Measurements from ENCODE around the gene ACTN1.

Gene ACTN1

DNA sequence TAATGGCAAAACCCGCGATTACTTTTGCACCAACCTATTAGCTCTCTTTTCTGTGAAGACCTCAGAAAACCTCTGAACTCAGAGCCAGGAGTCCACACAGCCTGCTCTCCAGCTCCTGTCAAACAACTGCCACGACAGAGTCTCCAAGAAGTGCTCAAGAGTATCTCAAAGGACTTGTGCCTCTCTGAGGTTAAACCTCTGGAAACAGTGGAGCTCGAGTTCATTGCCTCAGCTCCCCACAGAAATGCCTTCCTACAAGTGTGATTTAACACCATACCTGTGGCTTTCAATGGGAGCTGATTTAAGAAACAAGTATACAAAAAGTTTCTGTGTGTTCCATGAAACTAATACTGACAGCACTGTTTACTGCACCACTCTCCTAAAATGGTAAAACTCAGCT is 20.1 kb downstream of the ACTN1 start (continued):
- TF ChIP-seq ZNF221 (tag by site-specific recombination; IDR thresholded peaks at IDR 0.05; ENCODE audit: borderline replicate concordance) (no peak), YY2 (tag by site-specific recombination; IDR thresholded peaks at IDR 0.05) (no peak)

DNA sequence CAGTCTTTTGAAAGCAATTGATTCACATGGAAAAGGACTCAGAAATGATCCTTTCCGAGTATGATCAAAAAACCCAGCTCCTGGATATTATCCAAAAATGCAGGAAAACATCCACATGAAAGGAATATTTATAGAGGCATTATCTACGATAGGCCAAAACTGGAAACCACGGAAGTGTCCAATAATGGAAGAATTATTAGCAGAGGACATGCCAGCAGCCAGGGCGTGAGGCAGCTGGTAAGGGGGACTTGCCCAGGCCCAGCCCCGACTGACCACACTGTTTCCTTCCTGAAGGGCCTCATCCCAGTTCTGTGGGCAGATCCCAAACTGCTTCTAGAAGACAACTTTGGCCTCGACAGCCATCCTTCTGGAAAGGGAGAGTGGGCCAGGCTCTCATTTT is 20.5 kb downstream of the ACTN1 start:
- no peak overlapping the region for H3K4me3 ChIP-seq (ENCODE audit: low read depth, low read length)
- peaks cover 5% of the 10 kb centered on the region for H3K4me1 ChIP-seq (ENCODE audit: control insufficient read depth, insufficient read depth, low read length)
- TF ChIP-seq ZNF23 (tag by site-specific recombination; IDR thresholded peaks at IDR 0.05; ENCODE audit: borderline replicate concordance), result no peak
- no peak overlapping the region for H3K27ac ChIP-seq (ENCODE audit: extremely low read depth, low read depth, low read length)
- POLR2A ChIA-PET, result no interaction called here
- CTCF ChIA-PET, result interaction anchor here (0.6 to 1.8 kb wide), 6 partner anchors 9 to 131 kb away, joined by 3 to 10 read pairs (median 3); no protein-coding TSS in a partner anchor
- H3K9me3 ChIP-seq (ENCODE audit: control insufficient read depth, insufficient read depth, low read depth, low read length), result no peaks in the 10 kb centered on the region
- H3K36me3 ChIP-seq (ENCODE audit: control insufficient read depth in 2 of 2, insufficient read depth in 1 of 2, low read length in 2 of 2), result peaks cover 0 to 5% of the 10 kb centered on the region in 2 experiments; a peak in 1 of 3 replicates

DNA sequence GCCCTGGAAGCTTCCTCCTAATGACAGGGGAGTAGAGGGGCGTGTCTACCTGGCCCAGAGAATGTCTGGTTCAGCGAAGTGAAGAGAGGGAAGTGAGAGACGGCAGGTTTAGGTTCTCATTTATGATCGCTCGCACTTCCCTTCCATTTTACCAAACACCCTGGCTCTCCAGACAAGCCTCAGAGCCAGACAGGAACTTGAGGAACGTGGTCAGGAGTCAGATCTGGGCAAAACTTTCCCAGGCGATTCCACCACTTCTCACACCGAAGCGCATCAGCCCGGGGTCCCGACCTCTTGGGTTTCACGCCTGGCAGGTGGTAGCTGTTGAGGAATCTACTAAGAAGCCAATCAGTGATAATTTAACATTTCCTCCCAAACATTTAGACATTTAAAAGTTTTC is 21.3 kb downstream of the ACTN1 start:
- POLR2A ChIA-PET, result interaction anchor here (0.9 kb wide), 1 partner anchor 9 kb away, joined by 3 read pairs; no protein-coding TSS in a partner anchor
- Histone ChIP-seq H3K36me3 (ENCODE audit: control insufficient read depth in 2 of 2, insufficient read depth in 1 of 2, low read length in 2 of 2) (peaks cover 0 to 5% of the 10 kb centered on the region in 2 experiments; a peak in 1 of 3 replicates), H3K9me3 (ENCODE audit: control insufficient read depth, insufficient read depth, low read depth, low read length) (no peaks in the 10 kb centered on the region), H3K4me3 (ENCODE audit: low read depth, low read length) (no peak overlapping the region), H3K4me1 (ENCODE audit: control insufficient read depth, insufficient read depth, low read length) (peaks cover 5% of the 10 kb centered on the region), H3K27ac (ENCODE audit: extremely low read depth, low read depth, low read length) (no peak overlapping the region)
- TF ChIP-seq, protein P1, sequence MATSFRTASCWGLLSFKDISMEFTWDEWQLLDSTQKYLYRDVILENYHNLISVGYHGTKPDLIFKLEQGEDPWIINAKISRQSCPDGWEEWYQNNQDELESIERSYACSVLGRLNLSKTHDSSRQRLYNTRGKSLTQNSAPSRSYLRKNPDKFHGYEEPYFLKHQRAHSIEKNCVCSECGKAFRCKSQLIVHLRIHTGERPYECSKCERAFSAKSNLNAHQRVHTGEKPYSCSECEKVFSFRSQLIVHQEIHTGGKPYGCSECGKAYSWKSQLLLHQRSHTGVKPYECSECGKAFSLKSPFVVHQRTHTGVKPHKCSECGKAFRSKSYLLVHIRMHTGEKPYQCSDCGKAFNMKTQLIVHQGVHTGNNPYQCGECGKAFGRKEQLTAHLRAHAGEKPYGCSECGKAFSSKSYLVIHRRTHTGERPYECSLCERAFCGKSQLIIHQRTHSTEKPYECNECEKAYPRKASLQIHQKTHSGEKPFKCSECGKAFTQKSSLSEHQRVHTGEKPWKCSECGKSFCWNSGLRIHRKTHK (tag by site-specific recombination; IDR thresholded peaks at IDR 0.05), result no peak
- TF ChIP-seq ZNF510 (tag by site-specific recombination; IDR thresholded peaks at IDR 0.05; ENCODE audit: insufficient replicate concordance), result peak; percentile 76
- no peak for TF ChIP-seq OSR2 (tag by site-specific recombination; IDR thresholded peaks at IDR 0.05)
- no peak for TF ChIP-seq ZNF48 (tag by site-specific recombination; IDR thresholded peaks at IDR 0.05)
- CTCF ChIA-PET, result interaction anchor here (1.1 to 1.8 kb wide), 2 partner anchors 10 to 132 kb away, joined by 3 to 5 read pairs; no protein-coding TSS in a partner anchor

DNA sequence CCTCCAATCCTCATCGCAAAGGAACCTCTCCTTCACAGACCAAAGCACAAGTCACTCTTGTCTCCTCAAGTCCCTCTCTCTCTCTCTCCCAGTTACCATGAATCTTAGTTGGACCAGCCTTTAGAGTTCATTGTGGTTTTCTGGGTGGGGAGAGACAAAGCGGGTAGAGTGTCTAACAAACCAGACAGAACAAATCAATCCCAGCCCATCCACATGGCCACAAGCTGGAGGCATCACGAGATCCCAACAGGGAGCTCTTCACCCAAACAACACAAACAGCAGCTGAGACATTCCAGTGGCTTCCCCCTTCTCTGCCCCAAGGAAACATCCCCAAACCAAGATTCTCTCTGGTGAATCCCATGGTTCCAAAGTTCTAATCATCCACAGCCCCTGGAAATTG is 22.4 kb downstream of the ACTN1 start:
- H3K4me3 ChIP-seq (ENCODE audit: low read depth, low read length), result no peak overlapping the region
- ChIA-PET POLR2A (interaction anchor here (0.9 kb wide), 1 partner anchor 10 kb away, joined by 3 read pairs; no protein-coding TSS in a partner anchor), CTCF (interaction anchor here (0.7 to 3.3 kb wide), 6 partner anchors 15 to 1284 kb away, joined by 3 to 14 read pairs (median 4); no protein-coding TSS in a partner anchor)
- H3K9me3 ChIP-seq (ENCODE audit: control insufficient read depth, insufficient read depth, low read depth, low read length), result no peaks in the 10 kb centered on the region
- H3K27ac ChIP-seq (ENCODE audit: extremely low read depth, low read depth, low read length), result no peak overlapping the region
- H3K4me1 ChIP-seq (ENCODE audit: control insufficient read depth, insufficient read depth, low read length), result peaks cover 2% of the 10 kb centered on the region
- TF ChIP-seq ZNF214 (tag by site-specific recombination; IDR thresholded peaks at IDR 0.05; ENCODE audit: borderline replicate concordance), result no peak
- peak; percentile 78 for TF ChIP-seq ZBTB17 (tag by site-specific recombination; IDR thresholded peaks at IDR 0.05)
- TF ChIP-seq, protein P2, sequence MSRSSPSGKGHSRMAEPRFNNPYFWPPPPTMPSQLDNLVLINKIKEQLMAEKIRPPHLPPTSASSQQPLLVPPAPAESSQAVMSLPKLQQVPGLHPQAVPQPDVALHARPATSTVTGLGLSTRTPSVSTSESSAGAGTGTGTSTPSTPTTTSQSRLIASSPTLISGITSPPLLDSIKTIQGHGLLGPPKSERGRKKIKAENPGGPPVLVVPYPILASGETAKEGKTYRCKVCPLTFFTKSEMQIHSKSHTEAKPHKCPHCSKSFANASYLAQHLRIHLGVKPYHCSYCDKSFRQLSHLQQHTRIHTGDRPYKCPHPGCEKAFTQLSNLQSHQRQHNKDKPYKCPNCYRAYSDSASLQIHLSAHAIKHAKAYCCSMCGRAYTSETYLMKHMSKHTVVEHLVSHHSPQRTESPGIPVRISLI (tag by site-specific recombination; IDR thresholded peaks at IDR 0.05), result no peak
- TF ChIP-seq, protein P3, sequence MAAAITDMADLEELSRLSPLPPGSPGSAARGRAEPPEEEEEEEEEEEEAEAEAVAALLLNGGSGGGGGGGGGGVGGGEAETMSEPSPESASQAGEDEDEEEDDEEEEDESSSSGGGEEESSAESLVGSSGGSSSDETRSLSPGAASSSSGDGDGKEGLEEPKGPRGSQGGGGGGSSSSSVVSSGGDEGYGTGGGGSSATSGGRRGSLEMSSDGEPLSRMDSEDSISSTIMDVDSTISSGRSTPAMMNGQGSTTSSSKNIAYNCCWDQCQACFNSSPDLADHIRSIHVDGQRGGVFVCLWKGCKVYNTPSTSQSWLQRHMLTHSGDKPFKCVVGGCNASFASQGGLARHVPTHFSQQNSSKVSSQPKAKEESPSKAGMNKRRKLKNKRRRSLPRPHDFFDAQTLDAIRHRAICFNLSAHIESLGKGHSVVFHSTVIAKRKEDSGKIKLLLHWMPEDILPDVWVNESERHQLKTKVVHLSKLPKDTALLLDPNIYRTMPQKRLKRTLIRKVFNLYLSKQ (tag by site-specific recombination; IDR thresholded peaks at IDR 0.05; ENCODE audit: borderline replicate concordance), result no peak
- H3K36me3 ChIP-seq (ENCODE audit: control insufficient read depth in 2 of 2, insufficient read depth in 1 of 2, low read length in 2 of 2), result peaks cover 0 to 5% of the 10 kb centered on the region in 2 experiments; a peak in 1 of 3 replicates

DNA sequence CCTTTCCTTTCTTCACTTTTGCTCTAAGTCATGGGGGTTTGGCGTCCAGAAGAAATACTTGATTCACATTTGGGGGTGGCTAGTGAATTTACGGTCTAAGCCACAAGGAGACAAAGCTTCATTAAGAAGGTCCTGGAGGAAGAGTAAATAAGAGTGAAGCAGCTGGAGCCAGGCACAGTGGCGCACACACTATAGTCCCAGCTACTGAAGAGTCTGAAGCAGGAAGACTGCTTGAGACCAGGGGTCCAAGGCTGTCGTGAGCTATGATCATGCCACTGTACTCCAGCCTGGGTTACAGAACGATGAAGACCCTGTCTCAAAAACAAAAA is 23.3 kb downstream of the ACTN1 start:
- H3K9me3 ChIP-seq (ENCODE audit: control insufficient read depth, insufficient read depth, low read depth, low read length), result no peaks in the 10 kb centered on the region
- CTCF ChIA-PET, result interaction anchor here (0.6 to 3.3 kb wide), 6 partner anchors 14 to 304 kb away, joined by 3 to 14 read pairs (median 4); partner anchors contain the start of gene GALNT16
- no peak overlapping the region for H3K4me3 ChIP-seq (ENCODE audit: low read depth, low read length)
- H3K4me1 ChIP-seq (ENCODE audit: control insufficient read depth, insufficient read depth, low read length), result peaks cover 2% of the 10 kb centered on the region
- peaks cover 0 to 5% of the 10 kb centered on the region in 2 experiments; a peak in 1 of 3 replicates for H3K36me3 ChIP-seq (ENCODE audit: control insufficient read depth in 2 of 2, insufficient read depth in 1 of 2, low read length in 2 of 2)
- H3K27ac ChIP-seq (ENCODE audit: extremely low read depth, low read depth, low read length), result no peak overlapping the region
- POLR2A ChIA-PET, result interaction anchor here (1.6 kb wide), 1 partner anchor 16 kb away, joined by 5 read pairs; no protein-coding TSS in a partner anchor
- no peak for TF ChIP-seq ZNF155 (tag by site-specific recombination; IDR thresholded peaks at IDR 0.05)
- no peak for TF ChIP-seq ZNF521 (tag by site-specific recombination; IDR thresholded peaks at IDR 0.05)
- no peak for TF ChIP-seq ZNF23 (tag by site-specific recombination; IDR thresholded peaks at IDR 0.05; ENCODE audit: borderline replicate concordance)
- TF ChIP-seq, protein P4, sequence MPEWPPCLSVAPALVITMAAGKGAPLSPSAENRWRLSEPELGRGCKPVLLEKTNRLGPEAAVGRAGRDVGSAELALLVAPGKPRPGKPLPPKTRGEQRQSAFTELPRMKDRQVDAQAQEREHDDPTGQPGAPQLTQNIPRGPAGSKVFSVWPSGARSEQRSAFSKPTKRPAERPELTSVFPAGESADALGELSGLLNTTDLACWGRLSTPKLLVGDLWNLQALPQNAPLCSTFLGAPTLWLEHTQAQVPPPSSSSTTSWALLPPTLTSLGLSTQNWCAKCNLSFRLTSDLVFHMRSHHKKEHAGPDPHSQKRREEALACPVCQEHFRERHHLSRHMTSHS (tag by site-specific recombination; IDR thresholded peaks at IDR 0.05), result no peak
- TF ChIP-seq, protein P5, sequence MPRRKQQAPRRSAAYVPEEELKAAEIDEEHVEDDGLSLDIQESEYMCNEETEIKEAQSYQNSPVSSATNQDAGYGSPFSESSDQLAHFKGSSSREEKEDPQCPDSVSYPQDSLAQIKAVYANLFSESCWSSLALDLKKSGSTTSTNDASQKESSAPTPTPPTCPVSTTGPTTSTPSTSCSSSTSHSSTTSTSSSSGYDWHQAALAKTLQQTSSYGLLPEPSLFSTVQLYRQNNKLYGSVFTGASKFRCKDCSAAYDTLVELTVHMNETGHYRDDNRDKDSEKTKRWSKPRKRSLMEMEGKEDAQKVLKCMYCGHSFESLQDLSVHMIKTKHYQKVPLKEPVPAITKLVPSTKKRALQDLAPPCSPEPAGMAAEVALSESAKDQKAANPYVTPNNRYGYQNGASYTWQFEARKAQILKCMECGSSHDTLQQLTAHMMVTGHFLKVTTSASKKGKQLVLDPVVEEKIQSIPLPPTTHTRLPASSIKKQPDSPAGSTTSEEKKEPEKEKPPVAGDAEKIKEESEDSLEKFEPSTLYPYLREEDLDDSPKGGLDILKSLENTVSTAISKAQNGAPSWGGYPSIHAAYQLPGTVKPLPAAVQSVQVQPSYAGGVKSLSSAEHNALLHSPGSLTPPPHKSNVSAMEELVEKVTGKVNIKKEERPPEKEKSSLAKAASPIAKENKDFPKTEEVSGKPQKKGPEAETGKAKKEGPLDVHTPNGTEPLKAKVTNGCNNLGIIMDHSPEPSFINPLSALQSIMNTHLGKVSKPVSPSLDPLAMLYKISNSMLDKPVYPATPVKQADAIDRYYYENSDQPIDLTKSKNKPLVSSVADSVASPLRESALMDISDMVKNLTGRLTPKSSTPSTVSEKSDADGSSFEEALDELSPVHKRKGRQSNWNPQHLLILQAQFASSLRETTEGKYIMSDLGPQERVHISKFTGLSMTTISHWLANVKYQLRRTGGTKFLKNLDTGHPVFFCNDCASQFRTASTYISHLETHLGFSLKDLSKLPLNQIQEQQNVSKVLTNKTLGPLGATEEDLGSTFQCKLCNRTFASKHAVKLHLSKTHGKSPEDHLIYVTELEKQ (tag by site-specific recombination; IDR thresholded peaks at IDR 0.05; ENCODE audit: borderline replicate concordance), result no peak
- no peak for TF ChIP-seq ZNF341 (tag by site-specific recombination; IDR thresholded peaks at IDR 0.05; ENCODE audit: low read depth)
